Medulla oblongata (tissue), 1 donor: ENCODE data around the gene LRMDA.

Experiments used
- DNase-seq: peaks from one replicate; pipeline ENCODE4 v3.0.0-alpha.2; 2015; ENCODE audit errors: extremely low spot score

LRMDA gene

DNA sequence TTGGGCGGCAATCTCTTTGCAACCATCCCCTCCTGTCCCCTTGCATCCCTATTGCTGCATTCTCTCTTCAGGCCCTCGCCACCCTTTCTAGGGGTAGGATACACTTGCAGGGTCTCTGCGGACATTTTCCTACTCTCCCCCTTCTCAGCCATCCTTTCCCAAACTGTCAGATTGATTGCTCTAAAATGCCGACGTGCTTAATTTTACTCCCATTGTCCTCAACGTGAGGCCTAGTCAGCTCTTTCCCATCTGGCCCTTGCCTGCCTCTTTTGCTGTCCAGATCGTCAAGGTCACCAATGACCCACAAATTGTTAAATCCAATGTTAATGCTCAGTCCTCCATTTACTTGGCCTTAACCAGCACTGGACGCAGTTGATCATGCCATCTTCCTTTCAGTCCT, 12.7 kb upstream of the LRMDA start:
- no peak for DNase-seq

DNA sequence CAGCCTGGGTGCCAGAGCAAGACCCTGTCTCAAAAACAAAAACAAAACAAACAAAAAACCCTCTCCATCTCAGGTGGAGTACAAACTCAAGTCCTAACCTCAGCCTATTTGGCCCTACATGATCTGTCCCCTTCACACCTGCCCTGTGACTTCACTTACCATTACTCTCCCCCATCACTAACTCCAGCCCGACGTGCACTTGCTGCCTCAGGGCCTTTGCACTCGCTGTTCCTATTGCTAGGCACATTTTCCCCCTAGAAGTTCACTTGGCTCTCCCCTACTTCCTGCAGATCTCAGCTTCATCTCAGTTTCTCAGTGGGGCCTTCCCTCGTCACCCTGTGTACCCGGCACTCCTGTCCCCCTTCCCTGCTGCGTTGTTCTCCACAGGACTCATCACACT, 8.5 kb upstream of the LRMDA start:
- DNase-seq = no peak

- no peak for DNase-seq
Measured at GRCh38 chr10:75424571-75424970, 6.9 kb upstream of the LRMDA start.

- no peak for DNase-seq
Measured at GRCh38 chr10:75425291-75426079, 5.9 kb upstream of the LRMDA start.

DNA sequence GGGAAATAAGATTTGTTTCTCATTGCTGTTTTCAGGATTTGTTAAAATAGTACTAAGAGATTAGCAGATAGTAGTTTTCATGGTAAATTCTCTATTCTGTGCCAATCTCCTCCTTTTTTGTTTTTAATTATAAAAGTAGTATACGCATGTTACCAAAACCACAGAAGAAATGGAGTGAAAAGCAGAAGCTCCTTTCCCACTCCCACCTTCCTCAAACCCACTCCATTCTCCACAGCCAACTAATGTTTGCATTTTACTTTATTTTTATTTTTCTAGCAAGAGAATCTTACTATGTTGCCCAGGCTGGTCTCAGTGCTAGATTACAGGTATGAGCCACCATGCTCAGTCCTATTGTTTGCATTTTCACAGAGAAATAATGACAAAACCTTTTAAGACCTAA, 4.5 kb upstream of the LRMDA start:
- DNase-seq = no peak

DNA sequence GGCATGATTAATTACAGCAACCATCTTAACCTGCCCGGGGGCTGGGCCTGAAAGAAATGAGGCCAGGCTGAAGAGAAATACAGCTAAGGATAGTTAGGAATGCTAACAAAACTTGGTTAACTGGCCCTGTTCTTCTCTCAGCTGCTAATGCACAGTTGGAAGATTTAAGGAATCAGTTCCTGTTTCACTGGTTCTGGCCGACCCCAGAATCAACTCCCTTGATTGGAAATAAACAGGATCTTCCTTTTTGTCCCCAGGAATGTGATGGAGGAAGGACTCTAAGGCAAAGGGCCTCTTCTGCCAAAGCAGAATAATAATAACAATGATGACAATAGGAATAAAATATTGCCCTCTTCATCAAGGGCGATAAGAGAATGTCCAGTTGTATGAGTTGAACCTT, 3.5 kb upstream of the LRMDA start:
- no peak for DNase-seq

GRCh38 chr10:75428434-75429158, 2.8 kb upstream of the LRMDA start:
- no peak for DNase-seq

DNA sequence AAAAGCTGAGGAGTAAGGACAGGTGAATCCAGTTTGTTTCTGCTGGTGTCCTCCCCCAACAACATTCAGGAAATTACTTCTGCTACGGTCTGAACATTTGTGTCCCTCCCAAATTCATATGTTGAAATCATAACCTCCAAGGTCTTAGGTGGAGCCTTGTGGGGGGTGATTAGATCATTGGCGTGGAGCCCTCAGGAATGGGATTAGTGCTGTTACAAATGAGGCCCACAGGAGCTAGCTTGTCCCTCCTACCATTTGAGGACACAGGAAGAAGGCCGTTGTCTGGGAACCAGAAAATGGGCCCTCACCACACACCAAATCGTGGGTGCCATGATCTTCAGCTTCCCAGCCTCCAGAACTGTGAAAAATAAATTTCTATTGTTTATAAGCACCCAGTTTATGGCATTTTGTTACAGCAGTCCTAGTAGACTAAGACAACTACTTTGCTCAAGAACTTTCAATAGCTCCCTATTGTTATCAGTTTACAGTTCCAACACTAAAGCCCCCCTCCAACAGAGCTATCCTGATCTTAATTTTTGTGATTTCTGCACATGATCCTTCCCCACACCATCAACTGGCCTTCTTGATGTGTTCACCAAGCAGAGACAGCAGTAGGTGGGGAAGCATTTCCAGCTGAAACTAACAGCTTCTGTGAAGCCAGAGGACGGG, 2.1 kb upstream of the LRMDA start:
- no peak for DNase-seq

DNA sequence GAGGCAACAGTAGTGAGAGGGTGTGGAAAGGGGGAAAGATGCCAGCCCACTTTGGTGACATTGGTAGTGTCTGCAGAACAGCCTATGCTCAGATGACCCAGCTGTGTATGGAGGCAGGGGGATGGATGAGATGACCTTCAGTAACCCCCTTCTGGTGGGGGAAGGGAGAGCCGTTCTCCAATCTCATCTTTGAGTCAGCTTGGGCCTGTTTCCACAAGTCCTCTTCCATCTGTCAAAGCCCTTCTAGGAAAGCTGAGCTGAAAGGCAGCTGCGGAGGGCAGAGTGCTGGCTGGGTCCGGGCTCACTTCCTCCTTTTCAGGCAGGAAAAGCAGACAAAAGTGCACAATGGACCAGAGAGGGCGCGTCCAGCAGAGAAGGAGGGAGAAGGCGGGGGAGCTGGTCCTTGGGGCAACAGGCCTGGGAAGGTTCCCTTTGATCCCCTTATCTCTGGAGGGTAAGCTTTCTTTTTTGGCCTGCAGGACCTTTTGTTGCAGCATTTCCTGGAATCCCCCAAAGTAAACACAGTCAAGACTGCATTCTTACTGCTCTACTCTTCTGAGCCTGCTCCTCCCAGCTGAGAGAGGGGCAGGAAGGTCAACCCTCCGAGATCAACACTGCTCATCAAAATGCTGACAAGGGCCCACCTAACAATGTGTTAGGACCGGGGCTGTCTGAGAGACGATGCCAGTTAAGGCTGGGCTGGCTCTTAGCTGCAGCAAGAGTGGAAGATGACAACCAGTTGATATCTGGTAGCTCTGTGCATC, 1.2 kb upstream of the LRMDA start:
- peak; percentile 64 for DNase-seq

DNA sequence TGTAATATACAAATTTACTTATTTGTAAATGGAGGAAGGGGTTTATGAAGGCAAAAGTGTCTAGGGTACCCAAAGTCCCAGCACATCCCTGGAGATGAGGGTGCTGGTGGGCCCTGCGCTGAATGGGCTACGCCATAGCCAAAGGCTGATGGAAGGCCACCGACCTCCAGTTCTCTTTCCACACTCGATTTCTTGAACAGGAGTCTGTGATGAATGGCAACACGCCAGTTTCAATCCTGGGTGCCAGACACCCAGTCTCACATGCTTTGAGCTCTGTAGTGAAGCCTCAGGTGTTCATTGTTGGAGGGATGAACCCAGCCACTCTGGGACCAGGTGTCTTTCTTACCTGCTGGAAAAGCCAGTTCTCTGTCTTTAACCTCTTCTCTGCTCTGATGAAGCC, 752 bp downstream of the LRMDA start:
- no peak for DNase-seq

DNA sequence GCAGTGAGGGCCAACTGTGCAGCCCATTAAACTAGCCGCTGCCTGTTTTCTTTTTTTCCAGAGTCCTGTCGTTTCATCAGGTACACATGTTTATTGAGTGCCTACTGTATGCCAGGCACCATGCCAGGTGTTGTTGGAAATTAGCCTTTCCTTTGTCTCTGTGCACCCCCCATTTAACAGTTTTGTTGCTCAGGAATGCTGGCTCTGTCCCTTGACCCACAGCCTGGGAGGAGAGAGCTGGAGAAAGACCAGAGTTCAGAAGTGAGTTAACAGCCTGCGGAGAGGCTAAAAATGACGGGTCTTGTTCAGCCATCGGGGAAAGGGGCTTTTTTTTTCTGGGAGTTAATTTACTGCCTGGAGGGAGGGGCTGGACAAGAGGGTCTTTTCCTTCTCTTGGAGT, 1.3 kb downstream of the LRMDA start:
- DNase-seq = no peak

DNA sequence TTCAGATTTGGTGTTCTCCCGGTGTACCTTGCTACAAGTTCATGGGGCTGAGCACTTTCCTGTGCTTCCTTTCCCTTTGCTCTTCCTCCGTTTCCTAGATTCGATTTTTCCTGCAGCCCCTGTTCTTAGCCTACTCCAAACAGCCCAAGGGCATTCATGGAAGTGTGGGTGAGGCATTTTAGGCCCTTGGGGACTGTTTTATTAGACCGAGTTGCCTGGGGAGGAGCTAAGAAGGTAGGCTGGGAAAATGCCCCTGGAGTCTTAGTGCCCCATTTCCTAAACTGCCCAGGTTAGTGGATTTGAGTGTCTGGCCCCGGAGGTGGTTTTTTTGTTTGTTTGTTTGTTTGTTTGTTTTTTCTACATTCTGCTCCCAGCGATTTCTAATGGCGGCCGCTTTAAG, 1.8 kb downstream of the LRMDA start:
- no peak for DNase-seq

- DNase-seq = no peak
Measured at GRCh38 chr10:75434291-75434690, 2.9 kb downstream of the LRMDA start.

GRCh38 chr10:75435291-75435690, 3.9 kb downstream of the LRMDA start:
- no peak for DNase-seq

DNA sequence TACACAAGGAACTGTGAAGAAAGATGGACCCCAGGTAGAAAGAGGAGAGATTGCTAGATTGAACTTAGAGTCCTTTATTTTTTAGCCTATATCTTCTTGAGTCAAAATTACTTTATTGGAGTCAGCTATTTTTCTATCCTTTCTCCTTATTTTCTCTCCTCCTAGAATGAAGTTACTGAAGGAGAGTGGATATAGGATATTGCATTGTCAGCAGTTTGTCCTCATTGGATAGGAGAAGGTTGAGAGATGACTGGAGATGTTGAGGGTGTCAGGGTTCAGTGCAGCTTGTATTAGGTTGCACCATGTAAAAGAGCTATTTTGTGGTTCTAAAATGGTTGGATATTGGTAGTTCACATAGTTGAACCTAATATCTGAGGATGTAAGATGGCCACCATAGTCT, 5.5 kb downstream of the LRMDA start:
- DNase-seq = no peak

- no peak for DNase-seq
Measured at GRCh38 chr10:75437693-75438092, 6.3 kb downstream of the LRMDA start.

DNA sequence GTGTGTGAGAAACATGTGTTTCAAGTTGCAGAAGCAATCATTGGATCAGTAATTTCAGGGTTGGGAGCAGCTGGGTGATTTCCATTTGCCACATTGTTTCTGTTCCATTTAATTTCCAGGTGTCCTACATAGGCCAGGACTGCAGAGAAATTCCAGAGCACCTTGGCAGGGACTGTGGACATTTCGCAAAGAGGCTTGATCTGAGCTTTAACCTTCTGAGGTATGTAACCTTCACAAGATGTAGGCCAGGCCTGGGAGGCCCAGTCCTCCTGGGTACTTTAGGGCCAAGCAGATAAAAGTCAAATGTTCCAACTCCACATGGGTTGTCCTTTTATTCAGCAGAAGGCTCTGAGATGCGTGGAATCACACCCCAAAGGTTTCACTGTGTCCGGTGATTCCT, 6.9 kb downstream of the LRMDA start:
- DNase-seq = no peak

DNA sequence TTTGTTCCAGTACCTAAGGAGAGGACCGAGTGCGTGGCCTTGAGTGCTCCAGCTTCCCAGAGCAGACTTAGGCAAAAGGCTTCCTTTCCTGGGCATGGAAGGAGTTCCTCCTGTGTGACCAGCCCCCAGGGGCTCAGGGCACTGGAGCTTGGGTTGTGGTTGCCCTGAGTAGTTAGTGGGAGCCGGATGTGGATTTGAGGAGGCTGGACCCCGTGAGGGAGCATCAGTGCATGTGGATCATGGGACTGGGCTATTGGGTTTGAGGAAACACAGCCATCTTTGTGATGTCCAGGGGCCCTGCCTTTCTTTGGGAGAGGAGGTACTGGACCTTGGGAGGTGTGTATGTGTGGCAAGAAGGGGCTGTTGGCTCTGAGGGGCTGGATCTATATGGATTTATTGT, 8.4 kb downstream of the LRMDA start:
- DNase-seq = no peak

DNA sequence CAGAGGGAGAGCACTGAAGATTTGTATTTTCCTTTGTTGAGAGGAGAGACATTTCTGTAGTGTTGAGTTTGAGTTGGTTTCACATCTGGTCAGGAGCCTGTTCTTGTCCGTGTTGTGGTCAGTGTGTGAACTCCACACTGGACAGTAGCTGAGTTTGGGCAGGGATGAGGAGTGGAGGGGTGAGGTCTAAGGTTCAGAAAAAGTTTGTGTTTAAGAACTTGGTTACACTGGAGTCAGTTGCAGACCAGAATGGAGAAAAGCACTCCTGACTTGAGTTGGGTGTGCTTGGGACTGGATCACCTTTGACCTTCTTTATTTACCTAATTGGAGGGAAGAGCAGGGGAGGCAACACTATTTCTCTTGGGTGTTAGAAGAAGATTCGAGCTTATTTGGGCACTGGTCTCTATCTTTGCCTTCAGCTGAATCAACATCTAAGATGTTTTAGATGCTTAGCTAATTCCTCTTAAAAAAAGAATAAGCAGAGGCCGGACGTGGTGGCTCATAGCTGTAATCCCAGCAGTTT, 8.9 kb downstream of the LRMDA start:
- DNase-seq = no peak

GRCh38 chr10:75441196-75441595, 9.8 kb downstream of the LRMDA start:
- no peak for DNase-seq

DNA sequence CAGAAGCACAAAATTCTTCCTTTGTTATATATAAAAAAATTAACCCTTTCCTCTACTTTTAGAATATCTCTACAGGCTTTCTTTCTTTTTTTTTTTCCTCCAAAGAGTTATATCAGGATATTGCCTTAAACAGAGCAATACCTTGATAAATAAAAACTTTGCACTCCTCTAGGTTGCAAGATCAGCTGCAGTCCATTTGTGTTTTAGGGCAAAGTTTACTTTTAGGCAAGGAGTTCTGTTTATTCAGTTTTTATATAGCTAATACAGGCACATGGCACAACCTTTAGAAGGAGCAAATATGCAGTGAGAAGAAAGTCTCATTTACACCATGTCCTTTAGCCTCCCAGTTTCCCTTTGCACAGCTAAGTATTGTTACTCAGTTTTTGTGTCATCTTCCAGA, 10.3 kb downstream of the LRMDA start:
- no peak for DNase-seq

DNA sequence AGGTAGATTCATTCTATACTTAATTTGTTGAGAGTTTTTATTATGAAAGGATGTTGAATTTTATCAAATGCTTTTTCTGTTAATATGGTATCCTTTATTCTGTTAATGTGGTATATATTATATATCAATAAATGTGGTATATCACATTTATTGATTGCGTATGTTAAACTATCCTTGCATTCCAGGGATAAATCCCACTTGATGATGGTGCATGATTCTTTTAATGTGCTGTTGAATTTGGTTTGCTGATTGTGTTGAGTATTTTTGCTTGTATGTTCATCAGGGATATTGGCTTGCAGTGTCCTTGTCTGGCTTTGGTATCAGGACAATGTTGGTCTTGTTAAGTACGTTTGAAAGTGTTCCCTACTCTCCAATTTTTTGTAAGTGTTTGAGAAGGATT, 11.9 kb downstream of the LRMDA start:
- no peak for DNase-seq
